Keratinocyte (primary cell): Measurements from ENCODE around the gene ADGRB3. TPM values are rescaled to one million over a fixed set of nuclear protein-coding genes. Genes with fewer than 3 reads are reported as not detected.

ENCODE experiments used
- DNase-seq: peaks from one replicate; pipeline ENCODE4 v3.0.0-alpha.2; 2011; ENCODE audit warnings: low read depth, missing footprints, low spot score
- FAIRE-seq: peaks from 2 replicates; lab custom pipeline; 2011; peaks lifted over from hg19 to GRCh38; lab: Jason Lieb, UNC
- H2AFZ ChIP-seq: 2 replicates; pipeline ENCODE4 v1.6.0; 2012; ENCODE audit warnings: low read length, control low read depth, inconsistent platforms; ENCODE audit not compliant: control insufficient read depth
- H3K27ac ChIP-seq: 2 replicates; pipeline ENCODE4 v1.5.1; 2011; ENCODE audit warnings: low read length; ENCODE audit not compliant: control insufficient read depth, insufficient read depth
- H3K27me3 ChIP-seq: 3 replicates; pipeline ENCODE4 v1.6.0; 2011; ENCODE audit warnings: low read length; ENCODE audit not compliant: control insufficient read depth, insufficient read depth; ENCODE audit errors: extremely low read depth
- H3K36me3 ChIP-seq, 2 experiments: 2 replicates in 1 of 2; 3 replicates in 1 of 2; pipeline ENCODE4 v1.5.1; 2011; ENCODE audit warnings: low read length in 2 of 2, mild to moderate bottlenecking in 1 of 2; ENCODE audit not compliant: control insufficient read depth in 2 of 2, insufficient read depth in 2 of 2; ENCODE audit errors: extremely low read depth in 1 of 2
- H3K4me1 ChIP-seq: 3 replicates; pipeline ENCODE4 v1.5.1; 2011; ENCODE audit warnings: low read length; ENCODE audit not compliant: control insufficient read depth, insufficient read depth; ENCODE audit errors: extremely low read depth
- H3K4me2 ChIP-seq: 3 replicates; pipeline ENCODE4 v1.6.0; 2011; ENCODE audit warnings: low read depth, low read length; ENCODE audit not compliant: control insufficient read depth, insufficient read depth; ENCODE audit errors: extremely low read depth
- H3K4me3 ChIP-seq, 3 experiments: fragments of 200-600 bp in 1 of 3; sonication (generic) in 1 of 3; 2 replicates in 2 of 3; 3 replicates in 1 of 3; pipeline ENCODE4 v1.5.1; 2011 to 2016; ENCODE audit warnings: low read length in 3 of 3, mild to moderate bottlenecking in 3 of 3, control low read depth in 2 of 3, inconsistent platforms in 1 of 3, low read depth in 1 of 3, mixed read lengths in 1 of 3, mixed run types in 1 of 3, moderate library complexity in 1 of 3; ENCODE audit not compliant: control insufficient read depth in 2 of 3, insufficient read depth in 2 of 3; ENCODE audit errors: extremely low read depth in 1 of 3
- H3K79me2 ChIP-seq: 2 replicates; pipeline ENCODE4 v1.6.0; 2012; ENCODE audit warnings: low read length; ENCODE audit not compliant: control insufficient read depth, insufficient read depth
- H3K9ac ChIP-seq: 3 replicates; pipeline ENCODE4 v1.6.0; 2011; ENCODE audit warnings: low read length; ENCODE audit not compliant: control insufficient read depth, insufficient read depth; ENCODE audit errors: extremely low read depth
- H3K9me1 ChIP-seq: 3 replicates; pipeline ENCODE4 v1.6.0; 2011; ENCODE audit warnings: low read length; ENCODE audit not compliant: control insufficient read depth, insufficient read depth; ENCODE audit errors: extremely low read depth
- H3K9me3 ChIP-seq: 2 replicates; pipeline ENCODE4 v1.5.1; 2012; ENCODE audit warnings: low read depth, low read length; ENCODE audit not compliant: control insufficient read depth
- H4K20me1 ChIP-seq: 3 replicates; pipeline ENCODE4 v1.6.0; 2011; ENCODE audit warnings: low read length; ENCODE audit not compliant: control insufficient read depth, insufficient read depth; ENCODE audit errors: extremely low read depth
- EZH2 ChIP-seq: IDR thresholded peaks from one replicate; pipeline ENCODE4 v1.6.1; 2012; ENCODE audit warnings: inconsistent platforms, mild to moderate bottlenecking, low read length, moderate library complexity
- dilution Hi-C: fragments of 300-500 bp; cut with MboI; formaldehyde crosslinking; loops from one replicate; pipeline ENCODE4 v1.7.0; 2020; ENCODE audit warnings: low sequenced_read_pairs; ENCODE audit not compliant: extremely low pct_ligation_motif_present
- polyA plus RNA-seq, 5 experiments: library from polyadenylated mRNA; depleted of rRNA in 3 of 5; stranded (reverse) in 3 of 5; stranded (forward) in 1 of 5; unstranded in 1 of 5; fragments of >200 nt; gene quantifications; 1 replicate in 1 of 5; 2 replicates in 3 of 5; 3 replicates in 1 of 5; pipeline versions ENCODE4 v1.2.1 to v1.2.3, GENCODE V29; 2011 to 2012; ENCODE audit warnings: missing spikeins in 2 of 5, low read depth in 1 of 5, low replicate concordance in 1 of 5
- TF ChIP-seq, protein P1 (sequence below), 3 experiments: IDR thresholded peaks in 1 of 3; conservative IDR thresholded peaks in 1 of 3; optimal IDR thresholded peaks in 1 of 3; 2 replicates in 2 of 3; 3 replicates in 1 of 3; pipeline versions ENCODE3 to v1.5.1; 2011; ENCODE audit warnings: low read length in 3 of 3, mild to moderate bottlenecking in 3 of 3, moderate library complexity in 2 of 3, control low read depth in 1 of 3, inconsistent platforms in 1 of 3; ENCODE audit not compliant: insufficient read depth in 2 of 3; ENCODE audit errors: extremely low read depth in 1 of 3

The ADGRB3 gene
- polyA plus RNA-seq, 1 donor (not counting 4 experiments of a cell fraction or from before 2014, with no cell fraction given), result not detected

DNA sequence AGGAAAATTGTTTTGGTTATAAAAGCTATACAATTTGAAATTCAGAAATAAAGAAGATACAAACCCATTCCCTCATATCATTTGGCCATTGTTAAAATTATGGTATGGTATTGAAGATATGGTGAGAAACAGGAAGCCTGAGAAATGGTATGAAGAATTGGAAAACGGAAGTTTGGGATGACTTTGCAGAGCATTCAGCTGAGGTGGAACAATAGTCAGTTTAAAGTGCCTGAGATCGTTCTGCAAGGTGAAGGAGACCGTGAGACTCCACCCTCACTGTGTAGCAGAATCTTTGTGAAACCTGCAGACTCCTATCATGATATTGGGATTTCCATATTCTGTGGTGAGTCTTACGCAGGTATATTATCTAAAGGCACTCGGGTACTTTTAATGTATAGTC lies 97.3 kb downstream of the ADGRB3 start:
- Histone ChIP-seq H3K4me3 (no peak overlapping the region), H3K4me1 (no peaks in the 10 kb centered on the region), H2AFZ (no peak overlapping the region), H3K27ac (no peak overlapping the region), H3K4me2 (no peak overlapping the region), H3K9me1 (no peaks in the 10 kb centered on the region), H3K9ac (no peak overlapping the region), H3K79me2 (no peaks in the 10 kb centered on the region), H4K20me1 (no peaks in the 10 kb centered on the region), H3K27me3 (no peaks in the 10 kb centered on the region), H3K36me3 (no peaks in the 10 kb centered on the region), H3K9me3 (no peaks in the 10 kb centered on the region)
- no peak for TF ChIP-seq EZH2
- TF ChIP-seq, protein P1, sequence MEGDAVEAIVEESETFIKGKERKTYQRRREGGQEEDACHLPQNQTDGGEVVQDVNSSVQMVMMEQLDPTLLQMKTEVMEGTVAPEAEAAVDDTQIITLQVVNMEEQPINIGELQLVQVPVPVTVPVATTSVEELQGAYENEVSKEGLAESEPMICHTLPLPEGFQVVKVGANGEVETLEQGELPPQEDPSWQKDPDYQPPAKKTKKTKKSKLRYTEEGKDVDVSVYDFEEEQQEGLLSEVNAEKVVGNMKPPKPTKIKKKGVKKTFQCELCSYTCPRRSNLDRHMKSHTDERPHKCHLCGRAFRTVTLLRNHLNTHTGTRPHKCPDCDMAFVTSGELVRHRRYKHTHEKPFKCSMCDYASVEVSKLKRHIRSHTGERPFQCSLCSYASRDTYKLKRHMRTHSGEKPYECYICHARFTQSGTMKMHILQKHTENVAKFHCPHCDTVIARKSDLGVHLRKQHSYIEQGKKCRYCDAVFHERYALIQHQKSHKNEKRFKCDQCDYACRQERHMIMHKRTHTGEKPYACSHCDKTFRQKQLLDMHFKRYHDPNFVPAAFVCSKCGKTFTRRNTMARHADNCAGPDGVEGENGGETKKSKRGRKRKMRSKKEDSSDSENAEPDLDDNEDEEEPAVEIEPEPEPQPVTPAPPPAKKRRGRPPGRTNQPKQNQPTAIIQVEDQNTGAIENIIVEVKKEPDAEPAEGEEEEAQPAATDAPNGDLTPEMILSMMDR (optimal IDR thresholded peaks at IDR 0.05 in 1 of 3, IDR thresholded peaks at IDR 0.05 in 1 of 3, conservative IDR thresholded peaks at IDR 0.05 in 1 of 3; ENCODE audit: extremely low read depth in 1 of 3, insufficient read depth in 2 of 3, low read length in 3 of 3), result no peak
- dilution Hi-C loops, result no loop called here
- DNase-seq (no peak), FAIRE-seq (no peak)

DNA sequence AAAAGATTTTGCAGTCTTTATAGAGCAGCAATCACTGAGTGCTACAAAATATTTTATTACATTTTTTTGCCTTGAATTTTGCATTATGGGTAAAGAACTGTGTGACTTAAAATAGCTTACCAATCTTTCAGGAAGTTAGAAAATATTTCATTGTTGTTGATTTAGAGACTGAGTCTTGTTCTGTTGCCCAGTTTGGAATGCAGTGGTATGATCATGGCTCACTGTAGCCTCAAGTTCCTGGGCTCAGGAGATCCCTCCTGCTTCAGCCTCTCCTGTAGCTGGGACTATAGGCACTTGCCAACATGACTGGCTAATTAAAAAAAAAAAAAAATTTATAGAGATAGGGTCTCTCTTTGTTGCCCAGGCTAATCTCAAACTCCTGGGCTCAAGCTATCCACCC lies 100.8 kb downstream of the ADGRB3 start:
- FAIRE-seq (no peak), DNase-seq (no peak)
- Histone ChIP-seq H3K4me1 (no peaks in the 10 kb centered on the region), H3K4me2 (no peak overlapping the region), H3K27ac (no peak overlapping the region), H3K9me3 (no peaks in the 10 kb centered on the region), H3K9ac (no peak overlapping the region), H4K20me1 (no peaks in the 10 kb centered on the region), H3K27me3 (no peaks in the 10 kb centered on the region), H3K9me1 (no peaks in the 10 kb centered on the region), H3K36me3 (no peaks in the 10 kb centered on the region), H3K4me3 (no peak overlapping the region), H3K79me2 (no peaks in the 10 kb centered on the region), H2AFZ (no peak overlapping the region)
- no peak for TF ChIP-seq EZH2
- TF ChIP-seq, protein P1 (optimal IDR thresholded peaks at IDR 0.05 in 1 of 3, IDR thresholded peaks at IDR 0.05 in 1 of 3, conservative IDR thresholded peaks at IDR 0.05 in 1 of 3; ENCODE audit: extremely low read depth in 1 of 3, insufficient read depth in 2 of 3, low read length in 3 of 3), result no peak
- dilution Hi-C loops, result no loop called here
